DMS114 treated with DMSO at 0.1 percent for 48 hours (cell line): Measurements from ENCODE around the gene HCFC1.

ENCODE experiments used
- DNase-seq: peaks from one replicate; lab custom pipeline; 2025; ENCODE audit not compliant: unreplicated experiment; lab: John Stamatoyannopoulos, UW

The HCFC1 gene

DNA sequence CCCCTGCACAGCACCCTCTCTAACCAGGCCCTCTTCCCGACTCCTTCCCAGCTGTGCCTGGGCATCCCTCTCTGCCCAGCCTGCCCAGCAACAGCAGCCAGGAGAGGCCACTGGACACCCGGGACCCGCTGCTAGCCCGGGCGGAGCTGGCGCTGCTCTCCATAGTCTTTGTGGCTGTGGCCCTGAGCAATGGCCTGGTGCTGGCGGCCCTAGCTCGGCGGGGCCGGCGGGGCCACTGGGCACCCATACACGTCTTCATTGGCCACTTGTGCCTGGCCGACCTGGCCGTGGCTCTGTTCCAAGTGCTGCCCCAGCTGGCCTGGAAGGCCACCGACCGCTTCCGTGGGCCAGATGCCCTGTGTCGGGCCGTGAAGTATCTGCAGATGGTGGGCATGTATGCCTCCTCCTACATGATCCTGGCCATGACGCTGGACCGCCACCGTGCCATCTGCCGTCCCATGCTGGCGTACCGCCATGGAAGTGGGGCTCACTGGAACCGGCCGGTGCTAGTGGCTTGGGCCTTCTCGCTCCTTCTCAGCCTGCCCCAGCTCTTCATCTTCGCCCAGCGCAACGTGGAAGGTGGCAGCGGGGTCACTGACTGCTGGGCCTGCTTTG lies 66.0 kb downstream of the HCFC1 start:
- no peak for DNase-seq

DNA sequence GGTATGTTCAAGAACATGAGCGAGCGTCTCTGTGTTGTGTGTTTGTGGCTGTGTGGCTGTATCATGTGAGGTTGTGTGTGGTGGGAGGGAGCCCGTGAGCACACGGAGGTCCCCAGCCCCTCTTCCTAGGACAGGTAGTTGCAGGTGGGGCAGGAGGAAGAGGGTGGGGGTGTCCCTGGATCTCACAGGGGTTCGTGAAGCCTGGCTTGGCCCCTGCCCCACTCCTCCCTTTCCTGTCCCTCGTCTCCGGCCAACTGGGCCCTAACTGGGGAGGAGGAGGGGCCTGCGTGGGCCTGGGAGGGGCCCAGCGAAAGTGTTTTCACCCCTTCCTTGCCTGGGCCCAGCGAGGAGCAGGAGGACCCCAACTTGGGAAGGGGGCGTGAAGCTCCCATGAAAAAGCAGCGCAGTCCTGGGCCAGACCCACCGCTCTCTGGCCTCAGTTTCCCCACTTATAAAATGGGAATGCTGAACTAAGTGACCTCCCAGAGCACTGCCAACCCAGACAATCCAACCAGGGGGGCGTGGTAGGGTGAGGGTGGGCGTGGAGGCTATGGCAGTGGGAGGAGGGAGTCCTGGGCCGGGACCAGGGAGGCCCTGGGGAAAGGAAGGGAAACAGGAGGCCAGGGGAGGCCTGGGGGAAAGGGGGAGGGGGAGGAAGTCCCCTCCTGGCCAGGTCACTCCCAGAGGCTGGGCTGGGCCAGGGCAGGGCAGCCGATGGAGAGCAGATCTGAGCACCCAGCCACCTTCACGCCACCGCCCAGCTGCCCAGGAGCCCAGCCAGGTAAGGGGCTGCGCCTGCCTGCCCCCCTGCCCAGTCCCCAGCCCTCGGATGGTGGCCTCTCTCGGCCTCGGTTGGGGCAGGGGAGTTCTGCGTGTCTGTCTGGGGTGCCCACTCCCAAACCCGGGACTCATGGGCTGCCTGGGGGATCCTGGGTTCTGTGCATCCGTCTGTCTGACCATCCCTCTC lies 67.3 kb downstream of the HCFC1 start, which contains the start of gene AVPR2:
Gene AVPR2 (plus strand): TSS at position 683 of the 967 bp plus-strand sequence. CDS start 473 bp downstream, outside the sequence.
- DNase-seq = no peak

DNA sequence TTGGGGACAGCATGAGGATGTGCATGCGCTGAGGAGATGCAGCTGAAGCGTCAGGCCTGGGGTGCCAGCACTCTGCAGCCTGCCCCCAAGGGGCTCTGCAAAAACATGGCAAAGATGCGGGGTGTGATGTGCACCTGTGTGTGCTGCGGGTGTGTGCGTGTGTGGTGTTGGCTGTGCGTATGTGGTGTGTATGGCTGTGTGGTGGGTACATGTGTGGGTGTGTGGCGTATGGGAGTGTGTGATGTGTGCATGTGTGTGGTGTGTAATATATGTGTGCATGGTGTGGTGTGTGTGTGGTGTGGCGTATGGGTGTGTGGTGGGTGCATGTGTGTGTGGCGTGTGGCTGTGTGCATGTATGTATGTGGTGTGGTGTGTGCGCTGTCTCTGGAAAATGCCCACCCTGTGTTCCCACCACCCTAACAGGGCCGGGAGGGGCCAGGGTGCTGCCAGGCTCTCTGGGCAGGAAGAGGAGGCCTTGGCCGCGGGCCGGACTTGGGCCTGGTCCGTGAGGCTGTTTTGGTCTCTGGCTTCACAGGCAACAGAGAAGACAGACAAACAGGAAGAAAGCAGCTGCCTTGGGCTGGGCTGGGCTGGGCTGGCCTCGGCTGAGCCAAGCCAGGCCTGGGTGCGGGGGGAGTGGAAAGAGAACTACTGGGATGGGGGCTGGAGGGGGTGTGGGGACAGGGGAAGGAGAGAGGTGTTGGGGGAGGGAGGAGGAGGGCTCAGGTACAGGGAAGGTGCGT lies 68.2 kb downstream of the HCFC1 start:
- no peak for DNase-seq

DNA sequence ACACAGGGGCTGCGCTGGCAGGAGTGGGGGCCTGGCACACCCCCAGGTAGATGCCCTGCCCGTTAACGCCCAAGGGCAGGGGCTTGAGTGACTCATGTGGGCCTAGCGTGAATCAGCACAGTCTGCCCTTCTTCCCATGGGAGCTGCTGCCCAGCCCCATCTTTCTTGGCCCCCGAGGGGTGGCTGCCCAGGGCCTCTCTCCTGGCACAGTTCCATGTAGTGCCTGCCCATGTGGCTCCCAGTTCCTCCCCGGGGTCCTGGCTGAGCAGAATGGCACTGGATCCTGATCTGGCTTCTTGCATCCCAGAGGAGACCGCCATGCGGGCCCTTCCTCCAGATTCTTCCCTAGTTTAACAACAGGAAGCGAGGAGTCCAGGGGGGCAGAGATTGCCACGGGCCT lies 69.2 kb downstream of the HCFC1 start:
- no peak for DNase-seq

DNA sequence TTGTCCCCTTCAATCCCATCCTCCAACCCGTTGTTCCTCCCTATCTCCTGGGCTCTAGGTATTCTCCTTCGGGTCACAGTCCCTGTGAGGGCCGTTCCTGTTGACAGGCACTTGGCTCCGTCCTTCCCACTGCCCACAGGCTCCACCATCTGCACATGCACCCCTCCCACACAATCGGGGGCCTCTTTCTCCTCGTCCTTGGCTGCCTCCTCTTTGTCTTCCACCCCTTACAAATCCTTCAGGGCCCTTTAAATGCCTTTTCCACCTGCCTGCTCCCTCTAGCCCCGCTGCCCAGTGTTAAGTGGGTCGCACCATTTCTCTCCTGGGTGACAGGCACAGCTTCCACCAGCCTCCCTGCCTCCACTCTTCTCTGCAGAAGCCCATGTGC lies 69.9 kb downstream of the HCFC1 start:
- no peak for DNase-seq

DNA sequence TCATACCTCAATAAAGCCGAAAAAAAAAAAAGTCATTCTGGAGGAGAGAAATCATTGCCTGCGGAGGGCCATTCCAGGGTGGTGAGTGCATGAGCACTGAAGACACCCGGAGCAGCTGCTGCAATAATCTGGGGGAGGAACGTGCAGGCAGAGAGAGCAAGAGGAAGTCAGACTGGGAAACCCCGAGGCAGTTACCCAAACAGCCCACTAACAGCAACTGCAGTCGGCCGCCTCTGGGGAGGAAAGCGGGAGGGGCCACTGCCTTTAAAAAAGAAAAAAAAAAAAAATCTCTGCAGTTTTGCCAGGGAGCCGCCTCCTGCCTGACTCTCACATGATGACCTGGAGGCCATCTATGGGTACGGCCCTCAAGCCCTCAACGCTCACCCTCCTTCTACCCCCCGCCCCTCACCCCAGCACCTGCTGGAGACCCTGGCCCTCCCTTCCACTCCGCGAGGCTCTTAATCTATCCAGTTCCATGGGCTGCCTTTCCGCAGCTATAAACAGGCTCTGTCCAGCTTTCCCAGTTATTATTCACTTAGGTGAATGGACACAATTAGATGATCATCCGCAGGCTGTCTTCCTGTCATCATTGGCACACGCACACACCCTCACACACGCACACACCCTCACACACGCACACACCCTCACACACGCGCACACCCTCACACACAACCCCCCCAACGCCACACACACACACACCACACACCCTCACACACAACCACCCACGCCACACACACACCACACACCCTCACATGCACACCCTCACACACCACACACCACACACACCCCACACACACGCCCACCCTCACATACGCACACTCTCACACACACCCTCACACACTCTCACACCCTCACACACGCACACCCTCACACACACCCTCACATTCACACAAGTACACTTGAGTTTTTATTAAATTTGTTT lies 70.5 kb downstream of the HCFC1 start:
- DNase-seq = no peak

DNA sequence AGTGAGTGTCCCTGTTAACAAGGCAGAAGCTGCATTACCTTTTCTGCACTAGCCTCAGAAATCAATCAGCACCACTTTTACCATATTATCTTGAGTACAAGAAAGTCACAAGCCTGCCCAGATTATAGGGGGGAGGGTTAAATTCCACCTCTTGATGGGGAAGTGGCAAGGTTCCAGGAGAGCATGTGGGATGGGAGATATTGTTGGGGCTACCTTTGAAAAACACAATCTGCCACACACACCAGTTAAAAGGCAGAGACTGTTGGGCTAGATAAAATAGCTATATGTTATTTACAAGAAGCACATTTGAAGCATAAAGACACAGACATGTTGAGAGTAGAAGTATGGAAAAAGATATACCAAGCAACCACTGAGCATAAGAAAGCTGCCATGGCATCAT lies 73.7 kb downstream of the HCFC1 start:
- no peak for DNase-seq
